K562 (cell line): Measurements from ENCODE around the gene DNMT1. TPM values are rescaled to one million over a fixed set of nuclear protein-coding genes. Genes with fewer than 3 reads are reported as not detected.

ENCODE experiments used
- FIP1L1 ChIP-seq: fragments of 200-400 bp; formaldehyde crosslinking; IDR thresholded peaks from 2 replicates; pipeline ENCODE4 v1.6.1; 2018; ENCODE audit warnings: mild to moderate bottlenecking, low read depth, low read length; ENCODE audit not compliant: poor library complexity, severe bottlenecking
- FUS ChIP-seq: fragments of 200-400 bp; formaldehyde crosslinking; optimal IDR thresholded peaks from 2 replicates; pipeline ENCODE3; 2017; ENCODE audit warnings: low read depth, low read length
- KLF6 ChIP-seq: fragments of 250-450 bp; sonication (Bioruptor Pico); IDR thresholded peaks from 2 replicates; pipeline ENCODE4 v1.4.0; 2020; ENCODE audit warnings: mild to moderate bottlenecking, moderate library complexity, borderline replicate concordance
- MAZ ChIP-seq, 2 experiments: fragments of 450-650 bp in 1 of 2; sonication (generic) in 1 of 2; formaldehyde crosslinking; IDR thresholded peaks in 1 of 2; conservative IDR thresholded peaks in 1 of 2; 2 replicates each; pipeline versions ENCODE4 v1.4.0 to v1.5.0; 2020; ENCODE audit warnings: mild to moderate bottlenecking in 1 of 2, missing genetic modification reagents in 1 of 2
- NFIC ChIP-seq: fragments of 450-650 bp; IDR thresholded peaks from 2 replicates; pipeline ENCODE4 v1.6.1; 2017; ENCODE audit warnings: mild to moderate bottlenecking, inconsistent platforms
- PTBP1 ChIP-seq: fragments of 200-400 bp; formaldehyde crosslinking; IDR thresholded peaks from 2 replicates; pipeline ENCODE4 v1.6.1; 2017; ENCODE audit warnings: low read depth, low read length
- RB1 ChIP-seq: fragments of 450-650 bp; IDR thresholded peaks from 2 replicates; pipeline ENCODE4 v1.6.1; 2017; ENCODE audit warnings: low read depth, mild to moderate bottlenecking
- SMAD1 ChIP-seq: fragments of 150-350 bp; IDR thresholded peaks from 2 replicates; pipeline ENCODE4 v1.6.1; 2014; ENCODE audit warnings: low read length, low read depth; ENCODE audit not compliant: partially characterized antibody
- SRF ChIP-seq, 2 experiments: fragments of 250-450, 450-650 bp in 1 of 2; sonication (Bioruptor Pico) in 1 of 2; sonication (generic) in 1 of 2; formaldehyde crosslinking; IDR thresholded peaks; 2 replicates each; pipeline versions ENCODE4 v1.5.0 to v1.5.1; 2020 to 2022; ENCODE audit warnings: mild to moderate bottlenecking in 1 of 2, missing genetic modification reagents in 1 of 2
- THAP7 ChIP-seq: fragments of 250-450 bp; sonication (Bioruptor Pico); IDR thresholded peaks from 2 replicates; pipeline ENCODE4 v1.5.0; 2021
- TSHZ1 ChIP-seq: fragments of 250-450 bp; sonication (Bioruptor Pico); IDR thresholded peaks from 2 replicates; pipeline ENCODE4 v1.4.0; 2020; ENCODE audit warnings: mild to moderate bottlenecking, moderate library complexity
- ZBTB26 ChIP-seq: fragments of 450-650 bp; formaldehyde crosslinking; IDR thresholded peaks from 2 replicates; pipeline ENCODE4 v1.4.0; 2022; ENCODE audit warnings: missing genetic modification characterization
- polyA plus RNA-seq, 8 experiments: library from polyadenylated mRNA; depleted of rRNA in 4 of 8; stranded (reverse) in 5 of 8; unstranded in 3 of 8; fragments of >200 nt; fragmentation: Nextera tagmentation in 2 of 8; fragmentation: Illumina TruSeq in 1 of 8; extraction: Ambion mirVana in 2 of 8; extraction: Trizol in 1 of 8; gene quantifications; 2 replicates each; pipeline versions ENCODE4 v1.2.1 to v1.2.3, GENCODE V29; 2011 to 2014; ENCODE audit warnings: inconsistent platforms in 1 of 8, missing spikeins in 1 of 8
- total RNA-seq, 7 experiments: library from RNA; depleted of rRNA in 6 of 7; stranded (reverse); fragments of >200 nt in 6 of 7; fragmentation: Illumina TruSeq in 2 of 7; extraction: Trizol in 2 of 7; gene quantifications; 2 replicates each; pipeline versions ENCODE4 v1.2.1 to v1.2.3, GENCODE V29; 2011 to 2021; ENCODE audit warnings: low replicate concordance in 1 of 7
- TF ChIP-seq, protein P1 (sequence below): fragments of 450-650 bp; IDR thresholded peaks from 2 replicates; pipeline ENCODE4 v1.6.1; 2016; ENCODE audit warnings: low read depth, mild to moderate bottlenecking, moderate library complexity
- TF ChIP-seq, protein P2 (sequence below): fragments of 450-650 bp; IDR thresholded peaks from 2 replicates; pipeline ENCODE4 v1.6.1; 2016; ENCODE audit warnings: mild to moderate bottlenecking
- TF ChIP-seq, protein P3 (sequence below), 3 experiments: fragments of 200-800 bp in 1 of 3; sonication (Bioruptor generic) in 1 of 3; sonication (generic) in 1 of 3; formaldehyde crosslinking in 1 of 3; IDR thresholded peaks; 2 replicates each; pipeline versions ENCODE4 v1.6.1 to v1.8.0; 2016 to 2022; ENCODE audit warnings: mild to moderate bottlenecking in 2 of 3, missing compliant biosample characterization in 2 of 3, missing genetic modification characterization in 2 of 3, missing genetic modification reagents in 1 of 3

The DNMT1 gene
- total and polyA plus RNA-seq, 9 of the 15 experiments (the other 6 are each of a cell fraction or from before 2014, with no cell fraction given): 80.1 to 271 (median 121) TPM

DNA sequence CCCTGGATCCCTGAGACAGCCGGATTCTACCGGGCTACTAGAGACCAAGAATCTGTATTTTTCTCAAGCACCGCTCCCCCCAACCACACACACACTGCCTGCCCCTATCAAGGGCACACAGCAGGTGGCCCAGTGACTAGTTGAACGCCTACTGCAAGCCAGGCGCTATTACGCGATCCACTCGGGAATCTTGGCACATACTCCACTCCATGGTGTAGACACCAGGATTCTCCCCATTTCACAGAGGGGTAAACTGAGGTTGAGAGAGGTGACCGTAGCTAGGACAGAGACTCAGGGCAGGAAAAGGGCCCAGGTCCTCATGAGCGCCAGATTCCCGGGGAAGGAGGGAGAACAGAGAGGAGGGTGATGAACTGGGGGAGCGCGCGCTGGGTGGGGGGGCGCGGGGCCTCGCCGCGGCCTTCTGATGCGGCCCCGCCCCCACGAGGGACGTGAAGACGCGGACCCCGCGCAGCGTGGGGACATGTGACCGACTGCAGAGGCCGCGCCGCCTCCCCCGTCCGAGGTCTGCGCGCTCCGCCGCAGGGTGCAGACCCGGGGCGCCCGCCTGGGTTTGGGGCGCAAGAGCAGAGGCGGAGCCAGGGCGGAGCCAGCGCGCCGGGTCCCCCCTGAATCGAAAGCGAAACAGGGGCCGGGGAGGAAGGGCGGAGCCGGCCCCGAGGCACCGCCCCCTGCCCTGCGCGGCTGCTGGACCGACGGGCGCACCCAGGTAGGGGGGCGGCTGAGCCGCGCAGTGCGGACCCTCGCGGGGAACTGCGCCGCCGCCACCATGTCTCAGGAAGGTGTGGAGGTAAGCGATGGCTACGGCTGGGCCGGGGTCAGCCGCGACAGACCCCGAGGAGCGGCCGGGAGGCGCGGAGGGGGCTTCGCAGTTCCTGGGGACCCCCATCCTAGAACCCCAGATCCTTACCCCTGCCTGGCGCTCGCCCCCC lies 108.8 kb downstream of the DNMT1 start, which contains the start of gene SHFL (continued):
- TF ChIP-seq, protein P1, sequence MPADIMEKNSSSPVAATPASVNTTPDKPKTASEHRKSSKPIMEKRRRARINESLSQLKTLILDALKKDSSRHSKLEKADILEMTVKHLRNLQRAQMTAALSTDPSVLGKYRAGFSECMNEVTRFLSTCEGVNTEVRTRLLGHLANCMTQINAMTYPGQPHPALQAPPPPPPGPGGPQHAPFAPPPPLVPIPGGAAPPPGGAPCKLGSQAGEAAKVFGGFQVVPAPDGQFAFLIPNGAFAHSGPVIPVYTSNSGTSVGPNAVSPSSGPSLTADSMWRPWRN: no peak
- TF ChIP-seq PTBP1: peak; percentile 86; the same call in 1 of the 2 replicates
- TF ChIP-seq, protein P2, sequence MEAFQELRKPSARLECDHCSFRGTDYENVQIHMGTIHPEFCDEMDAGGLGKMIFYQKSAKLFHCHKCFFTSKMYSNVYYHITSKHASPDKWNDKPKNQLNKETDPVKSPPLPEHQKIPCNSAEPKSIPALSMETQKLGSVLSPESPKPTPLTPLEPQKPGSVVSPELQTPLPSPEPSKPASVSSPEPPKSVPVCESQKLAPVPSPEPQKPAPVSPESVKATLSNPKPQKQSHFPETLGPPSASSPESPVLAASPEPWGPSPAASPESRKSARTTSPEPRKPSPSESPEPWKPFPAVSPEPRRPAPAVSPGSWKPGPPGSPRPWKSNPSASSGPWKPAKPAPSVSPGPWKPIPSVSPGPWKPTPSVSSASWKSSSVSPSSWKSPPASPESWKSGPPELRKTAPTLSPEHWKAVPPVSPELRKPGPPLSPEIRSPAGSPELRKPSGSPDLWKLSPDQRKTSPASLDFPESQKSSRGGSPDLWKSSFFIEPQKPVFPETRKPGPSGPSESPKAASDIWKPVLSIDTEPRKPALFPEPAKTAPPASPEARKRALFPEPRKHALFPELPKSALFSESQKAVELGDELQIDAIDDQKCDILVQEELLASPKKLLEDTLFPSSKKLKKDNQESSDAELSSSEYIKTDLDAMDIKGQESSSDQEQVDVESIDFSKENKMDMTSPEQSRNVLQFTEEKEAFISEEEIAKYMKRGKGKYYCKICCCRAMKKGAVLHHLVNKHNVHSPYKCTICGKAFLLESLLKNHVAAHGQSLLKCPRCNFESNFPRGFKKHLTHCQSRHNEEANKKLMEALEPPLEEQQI: no peak
- TF ChIP-seq FIP1L1: no peak
- TF ChIP-seq THAP7 (CRISPR knock-in tag): no peak
- no peak for TF ChIP-seq KLF6
- TF ChIP-seq, protein P3, sequence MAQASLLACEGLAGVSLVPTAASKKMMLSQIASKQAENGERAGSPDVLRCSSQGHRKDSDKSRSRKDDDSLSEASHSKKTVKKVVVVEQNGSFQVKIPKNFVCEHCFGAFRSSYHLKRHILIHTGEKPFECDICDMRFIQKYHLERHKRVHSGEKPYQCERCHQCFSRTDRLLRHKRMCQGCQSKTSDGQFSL (CRISPR knock-in tag; IDR thresholded peaks at IDR 0.05): peak; percentile 95
- TF ChIP-seq, protein P3 (tag; IDR thresholded peaks at IDR 0.05): peak in 1 of 2 experiments; percentile 89; a peak in 2 of 4 replicates
- peak; percentile 88 for TF ChIP-seq FUS
- TF ChIP-seq SRF (CRISPR knock-in tag; IDR thresholded peaks at IDR 0.05): peak in 1 of 2 experiments; percentile 19; a peak in 1 of 4 replicates
- TF ChIP-seq SMAD1: no peak
- TF ChIP-seq NFIC: peak; percentile 26; the same call in 1 of the 2 replicates
- TF ChIP-seq MAZ (CRISPR knock-in tag; conservative IDR thresholded peaks at IDR 0.05 in 1 of 2, IDR thresholded peaks at IDR 0.05 in 1 of 2): peak; percentile 38 to 51; a peak in 2 of 4 replicates
- TF ChIP-seq TSHZ1 (CRISPR knock-in tag): no peak
- TF ChIP-seq ZBTB26 (CRISPR knock-in tag): no peak
- peak; percentile 36; the same call in 1 of the 2 replicates for TF ChIP-seq RB1
